ENCODE results near the gene PTPRJ.

DNA sequence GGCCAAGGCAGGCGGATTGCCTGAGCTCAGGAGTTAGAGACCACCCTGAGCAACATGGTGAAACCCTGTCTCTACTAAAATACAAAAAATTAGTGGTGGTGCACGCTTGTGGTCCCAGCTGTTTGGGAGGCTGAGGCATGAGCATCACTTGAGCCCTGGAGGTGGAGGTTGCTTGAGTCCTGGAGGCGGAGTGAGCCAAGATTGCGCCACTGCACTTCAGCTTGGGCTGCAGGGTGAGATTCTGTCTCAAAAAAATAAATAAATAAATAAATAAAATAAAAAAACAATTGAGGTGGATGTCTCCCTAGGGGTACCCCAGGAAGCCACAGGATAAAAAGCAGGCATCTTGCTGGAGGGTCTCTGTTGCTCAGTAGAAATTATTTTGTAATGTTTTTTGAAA is 14.1 kb downstream of the PTPRJ start:
- TF ChIP-seq POLR2A (IDR thresholded peaks at IDR 0.05; ENCODE audit: insufficient read depth in 1 of 2, low read depth in 2 of 2, low read length in 2 of 2) (no peak), PBX2 (CRISPR knock-in tag; IDR thresholded peaks at IDR 0.05) (no peak), FOXK2 (IDR thresholded peaks at IDR 0.05) (no peak), ATF7 (IDR thresholded peaks at IDR 0.05) (no peak), ATF7 (CRISPR knock-in tag; IDR thresholded peaks at IDR 0.05) (no peak), MAF1 (CRISPR knock-in tag; IDR thresholded peaks at IDR 0.05; ENCODE audit: borderline replicate concordance) (no peak), HOXA7 (CRISPR knock-in tag; IDR thresholded peaks at IDR 0.05) (no peak), EZH2 (conservative IDR thresholded peaks at IDR 0.05; ENCODE audit: low read depth, low read length) (no peak), EP300 (IDR thresholded peaks at IDR 0.05; ENCODE audit: low read depth in 2 of 2, low read length in 2 of 2) (no peak), EP300 (CRISPR knock-in tag; IDR thresholded peaks at IDR 0.05; ENCODE audit: borderline replicate concordance) (no peak), UBTF (CRISPR knock-in tag; IDR thresholded peaks at IDR 0.05) (no peak)
- TF ChIP-seq, protein P1, sequence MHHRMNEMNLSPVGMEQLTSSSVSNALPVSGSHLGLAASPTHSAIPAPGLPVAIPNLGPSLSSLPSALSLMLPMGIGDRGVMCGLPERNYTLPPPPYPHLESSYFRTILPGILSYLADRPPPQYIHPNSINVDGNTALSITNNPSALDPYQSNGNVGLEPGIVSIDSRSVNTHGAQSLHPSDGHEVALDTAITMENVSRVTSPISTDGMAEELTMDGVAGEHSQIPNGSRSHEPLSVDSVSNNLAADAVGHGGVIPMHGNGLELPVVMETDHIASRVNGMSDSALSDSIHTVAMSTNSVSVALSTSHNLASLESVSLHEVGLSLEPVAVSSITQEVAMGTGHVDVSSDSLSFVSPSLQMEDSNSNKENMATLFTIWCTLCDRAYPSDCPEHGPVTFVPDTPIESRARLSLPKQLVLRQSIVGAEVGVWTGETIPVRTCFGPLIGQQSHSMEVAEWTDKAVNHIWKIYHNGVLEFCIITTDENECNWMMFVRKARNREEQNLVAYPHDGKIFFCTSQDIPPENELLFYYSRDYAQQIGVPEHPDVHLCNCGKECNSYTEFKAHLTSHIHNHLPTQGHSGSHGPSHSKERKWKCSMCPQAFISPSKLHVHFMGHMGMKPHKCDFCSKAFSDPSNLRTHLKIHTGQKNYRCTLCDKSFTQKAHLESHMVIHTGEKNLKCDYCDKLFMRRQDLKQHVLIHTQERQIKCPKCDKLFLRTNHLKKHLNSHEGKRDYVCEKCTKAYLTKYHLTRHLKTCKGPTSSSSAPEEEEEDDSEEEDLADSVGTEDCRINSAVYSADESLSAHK (CRISPR knock-in tag; IDR thresholded peaks at IDR 0.05; ENCODE audit: borderline replicate concordance), result no peak
- TF ChIP-seq, protein P2, sequence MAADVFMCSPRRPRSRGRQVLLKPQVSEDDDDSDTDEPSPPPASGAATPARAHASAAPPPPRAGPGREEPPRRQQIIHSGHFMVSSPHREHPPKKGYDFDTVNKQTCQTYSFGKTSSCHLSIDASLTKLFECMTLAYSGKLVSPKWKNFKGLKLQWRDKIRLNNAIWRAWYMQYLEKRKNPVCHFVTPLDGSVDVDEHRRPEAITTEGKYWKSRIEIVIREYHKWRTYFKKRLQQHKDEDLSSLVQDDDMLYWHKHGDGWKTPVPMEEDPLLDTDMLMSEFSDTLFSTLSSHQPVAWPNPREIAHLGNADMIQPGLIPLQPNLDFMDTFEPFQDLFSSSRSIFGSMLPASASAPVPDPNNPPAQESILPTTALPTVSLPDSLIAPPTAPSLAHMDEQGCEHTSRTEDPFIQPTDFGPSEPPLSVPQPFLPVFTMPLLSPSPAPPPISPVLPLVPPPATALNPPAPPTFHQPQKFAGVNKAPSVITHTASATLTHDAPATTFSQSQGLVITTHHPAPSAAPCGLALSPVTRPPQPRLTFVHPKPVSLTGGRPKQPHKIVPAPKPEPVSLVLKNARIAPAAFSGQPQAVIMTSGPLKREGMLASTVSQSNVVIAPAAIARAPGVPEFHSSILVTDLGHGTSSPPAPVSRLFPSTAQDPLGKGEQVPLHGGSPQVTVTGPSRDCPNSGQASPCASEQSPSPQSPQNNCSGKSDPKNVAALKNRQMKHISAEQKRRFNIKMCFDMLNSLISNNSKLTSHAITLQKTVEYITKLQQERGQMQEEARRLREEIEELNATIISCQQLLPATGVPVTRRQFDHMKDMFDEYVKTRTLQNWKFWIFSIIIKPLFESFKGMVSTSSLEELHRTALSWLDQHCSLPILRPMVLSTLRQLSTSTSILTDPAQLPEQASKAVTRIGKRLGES (CRISPR knock-in tag; IDR thresholded peaks at IDR 0.05; ENCODE audit: borderline replicate concordance), result no peak
